AML-193 (cell line): Measurements from ENCODE around the gene EPHB2.

ENCODE experiments used
- DNase-seq, 2 experiments: peaks; one replicate each; lab custom pipeline; 2025; lab: John Stamatoyannopoulos, UW

Gene EPHB2

DNA sequence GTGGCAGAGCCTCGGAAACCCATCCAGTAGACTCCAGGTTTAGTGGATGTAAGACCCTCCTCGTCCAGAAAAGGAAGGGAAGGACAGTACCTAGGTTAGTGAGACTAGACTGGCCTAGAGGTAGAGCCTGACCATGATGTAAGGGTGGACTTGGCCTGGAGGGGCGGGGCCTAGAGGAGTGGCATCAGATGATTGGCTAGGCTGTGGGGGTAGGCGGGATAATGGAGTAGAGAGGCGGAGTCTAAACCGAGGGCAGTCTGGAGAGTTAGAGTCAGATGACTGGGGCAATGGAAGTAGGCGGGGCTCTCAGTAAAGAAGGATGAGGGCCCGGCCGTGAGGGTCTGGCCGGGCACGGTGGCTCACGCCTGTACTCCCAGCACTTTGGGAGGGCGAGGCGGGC, 70.1 kb downstream of the EPHB2 start:
- no peak for DNase-seq

DNA sequence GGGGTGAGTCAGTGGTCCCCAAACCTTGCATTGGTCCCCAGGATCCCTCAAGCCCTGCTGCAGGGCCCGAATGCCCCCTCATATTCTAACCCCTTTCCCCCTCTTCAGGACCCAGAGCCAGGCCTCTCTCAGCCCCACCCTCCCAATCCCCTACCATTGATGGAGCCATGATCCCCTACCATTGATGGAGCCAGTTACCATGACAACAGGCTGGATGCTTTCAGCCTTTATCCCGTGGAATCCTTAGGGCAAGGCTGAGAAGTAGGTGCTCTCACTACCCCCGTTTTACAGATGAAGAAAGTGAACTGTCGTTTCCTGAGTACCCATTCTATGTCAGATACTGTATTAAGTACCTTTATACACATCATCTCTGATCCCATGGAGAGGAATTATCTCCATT, 70.8 kb downstream of the EPHB2 start:
- DNase-seq = no peak

DNA sequence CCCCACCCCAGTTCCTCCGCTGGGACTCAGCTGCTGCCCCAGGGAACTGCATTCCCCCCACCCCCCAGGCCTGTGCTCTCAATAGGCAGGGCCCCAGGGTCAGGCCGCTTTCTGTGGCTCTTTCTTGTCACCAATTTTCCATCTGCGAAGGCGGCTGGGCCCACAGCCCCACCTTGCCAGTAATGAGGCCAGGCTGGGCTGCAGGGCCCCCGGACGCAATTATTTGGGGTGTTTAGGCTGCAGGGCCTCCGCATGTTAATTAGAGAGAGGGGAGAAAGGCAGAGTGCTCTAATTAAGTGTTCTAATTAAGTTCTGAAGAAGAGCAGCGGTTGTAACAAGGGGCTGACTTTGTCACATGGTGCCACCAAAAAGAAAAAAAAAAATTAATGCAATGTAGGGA, 71.8 kb downstream of the EPHB2 start:
- DNase-seq = no peak

DNA sequence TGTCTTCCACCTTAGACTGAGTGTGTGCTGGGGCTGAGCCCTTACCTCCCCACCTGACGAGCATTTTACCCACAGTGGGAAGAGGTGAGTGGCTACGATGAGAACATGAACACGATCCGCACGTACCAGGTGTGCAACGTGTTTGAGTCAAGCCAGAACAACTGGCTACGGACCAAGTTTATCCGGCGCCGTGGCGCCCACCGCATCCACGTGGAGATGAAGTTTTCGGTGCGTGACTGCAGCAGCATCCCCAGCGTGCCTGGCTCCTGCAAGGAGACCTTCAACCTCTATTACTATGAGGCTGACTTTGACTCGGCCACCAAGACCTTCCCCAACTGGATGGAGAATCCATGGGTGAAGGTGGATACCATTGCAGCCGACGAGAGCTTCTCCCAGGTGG, 73.7 kb downstream of the EPHB2 start:
- no peak for DNase-seq

DNA sequence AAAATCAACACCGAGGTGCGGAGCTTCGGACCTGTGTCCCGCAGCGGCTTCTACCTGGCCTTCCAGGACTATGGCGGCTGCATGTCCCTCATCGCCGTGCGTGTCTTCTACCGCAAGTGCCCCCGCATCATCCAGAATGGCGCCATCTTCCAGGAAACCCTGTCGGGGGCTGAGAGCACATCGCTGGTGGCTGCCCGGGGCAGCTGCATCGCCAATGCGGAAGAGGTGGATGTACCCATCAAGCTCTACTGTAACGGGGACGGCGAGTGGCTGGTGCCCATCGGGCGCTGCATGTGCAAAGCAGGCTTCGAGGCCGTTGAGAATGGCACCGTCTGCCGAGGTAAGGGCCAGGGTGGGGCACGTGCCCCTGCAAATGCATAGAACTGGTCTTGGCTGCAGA, 74.1 kb downstream of the EPHB2 start:
- DNase-seq = no peak

DNA sequence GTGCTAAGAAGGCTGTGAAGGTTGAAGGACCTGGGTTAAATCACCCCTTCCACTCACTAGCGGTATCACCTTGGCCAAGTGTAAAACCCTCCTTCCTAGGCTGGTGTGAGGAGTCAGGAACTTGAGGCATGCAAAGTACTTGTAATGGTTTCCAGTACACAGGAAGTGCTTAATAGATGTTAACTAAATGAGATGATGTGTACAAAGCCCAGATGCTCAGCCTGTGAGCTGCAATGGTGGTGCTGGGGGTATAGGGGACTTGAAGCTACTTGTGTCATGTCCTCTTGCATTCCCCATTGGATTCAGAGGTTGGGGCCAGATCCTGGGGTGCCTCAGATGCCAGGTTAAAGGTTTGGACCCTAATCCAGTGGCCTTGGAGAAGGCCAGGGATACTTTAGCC, 75.5 kb downstream of the EPHB2 start:
- DNase-seq = no peak

DNA sequence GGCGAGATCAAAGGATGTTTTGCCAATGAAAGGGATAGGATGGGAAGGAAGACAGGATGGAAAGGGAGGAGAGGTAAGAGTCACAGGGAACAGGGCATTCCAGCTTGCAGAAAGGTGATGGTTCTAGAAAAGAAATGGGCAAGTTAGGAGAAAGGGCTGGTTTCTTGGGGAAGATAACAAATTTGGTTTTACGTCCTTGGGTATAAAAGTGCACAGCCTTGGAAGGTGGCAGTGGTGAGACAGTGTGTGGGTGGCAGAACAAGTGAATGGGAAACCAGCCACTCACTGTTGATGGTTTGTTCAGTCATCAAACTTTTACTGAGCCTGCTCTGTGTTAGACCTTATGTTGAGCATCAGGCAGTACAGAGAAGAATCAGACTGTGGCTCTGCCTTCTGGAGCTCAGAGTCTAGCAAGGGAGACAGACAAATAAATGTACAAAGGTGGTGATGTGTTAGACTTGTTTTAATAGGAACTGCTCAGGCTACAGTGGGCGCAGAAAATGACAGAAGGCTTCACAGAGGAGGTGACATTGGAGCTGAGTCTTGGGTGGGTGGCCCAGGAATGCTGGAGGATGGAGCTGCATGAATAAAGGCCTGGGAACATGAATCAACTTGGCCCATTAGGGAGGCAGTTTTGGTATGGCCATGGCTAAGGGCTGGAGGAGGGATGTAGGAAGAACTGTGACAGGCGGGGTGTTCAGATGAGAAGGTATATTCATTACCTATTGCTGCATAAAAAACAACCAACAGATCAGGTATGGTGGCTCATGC, 76.3 kb downstream of the EPHB2 start:
- no peak for DNase-seq

DNA sequence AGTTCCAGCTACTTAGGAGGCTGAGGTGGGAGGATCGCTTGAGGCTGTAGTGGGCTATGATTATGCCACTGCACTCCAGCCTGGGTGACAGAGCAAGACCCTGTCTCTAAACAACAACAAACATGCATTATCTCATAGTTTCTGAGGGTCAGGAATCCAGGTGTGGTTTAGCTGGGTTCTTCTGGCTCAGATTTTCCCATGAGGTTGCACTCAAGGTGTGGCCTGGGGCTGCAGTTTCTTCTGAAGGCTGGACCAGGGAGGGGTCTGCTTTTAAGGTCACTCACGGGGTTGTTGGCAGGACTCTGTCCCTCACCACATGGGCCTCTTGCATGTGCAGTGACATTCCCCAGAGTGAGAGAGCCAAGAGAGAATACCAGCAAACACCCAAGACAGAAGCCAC, 77.0 kb downstream of the EPHB2 start:
- no peak for DNase-seq

DNA sequence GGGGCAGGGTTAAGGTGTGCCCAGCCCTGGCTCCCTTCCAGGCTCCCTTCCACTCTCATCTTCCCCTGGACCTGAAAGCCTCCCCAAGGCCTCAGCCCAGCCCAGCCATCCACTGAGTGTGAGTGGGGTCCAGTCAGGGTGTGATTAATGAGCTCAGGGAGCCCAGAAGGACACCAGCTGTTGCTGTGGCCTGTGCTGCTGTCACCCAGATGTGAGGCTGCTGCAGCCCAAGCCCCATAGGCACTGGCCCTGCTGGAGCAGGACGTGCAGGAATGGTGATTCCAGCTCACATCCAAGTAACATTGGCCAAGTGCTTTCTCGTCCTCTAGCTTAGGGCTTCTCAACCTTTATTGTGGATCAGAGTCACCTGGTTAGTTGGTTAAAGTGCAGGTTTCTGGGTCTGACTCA, 77.6 kb downstream of the EPHB2 start:
- DNase-seq = no peak

DNA sequence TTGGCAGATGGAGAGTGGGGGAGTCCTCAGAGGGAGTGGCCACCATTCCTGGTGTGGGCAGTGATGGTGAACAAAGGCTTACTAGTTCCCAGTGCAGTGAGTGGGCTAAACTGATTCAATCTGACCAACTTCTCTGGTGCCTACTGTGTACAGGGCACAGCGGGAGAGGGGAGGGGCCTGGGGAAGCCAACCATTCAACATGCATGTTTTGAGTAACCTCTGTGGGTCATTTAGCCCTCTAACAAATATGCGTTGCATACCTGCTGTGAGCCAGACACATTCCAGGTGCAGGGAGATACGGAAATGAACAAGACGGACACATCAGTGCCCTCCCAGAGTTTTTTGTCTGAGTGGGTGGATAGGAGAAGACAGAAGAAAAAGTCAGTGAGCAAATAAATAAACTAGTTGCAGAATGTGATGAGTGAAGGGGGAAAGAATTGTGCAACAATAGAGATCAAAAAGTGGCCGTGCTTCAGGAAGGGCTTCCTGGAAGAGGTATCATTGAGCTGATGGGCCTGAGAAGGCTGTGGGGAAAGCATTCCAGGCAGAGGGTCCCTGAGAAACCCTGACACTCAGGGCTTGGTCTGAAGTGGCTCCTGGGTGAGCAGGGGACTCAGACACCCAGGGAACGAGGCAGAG, 78.8 kb downstream of the EPHB2 start:
- DNase-seq = no peak

DNA sequence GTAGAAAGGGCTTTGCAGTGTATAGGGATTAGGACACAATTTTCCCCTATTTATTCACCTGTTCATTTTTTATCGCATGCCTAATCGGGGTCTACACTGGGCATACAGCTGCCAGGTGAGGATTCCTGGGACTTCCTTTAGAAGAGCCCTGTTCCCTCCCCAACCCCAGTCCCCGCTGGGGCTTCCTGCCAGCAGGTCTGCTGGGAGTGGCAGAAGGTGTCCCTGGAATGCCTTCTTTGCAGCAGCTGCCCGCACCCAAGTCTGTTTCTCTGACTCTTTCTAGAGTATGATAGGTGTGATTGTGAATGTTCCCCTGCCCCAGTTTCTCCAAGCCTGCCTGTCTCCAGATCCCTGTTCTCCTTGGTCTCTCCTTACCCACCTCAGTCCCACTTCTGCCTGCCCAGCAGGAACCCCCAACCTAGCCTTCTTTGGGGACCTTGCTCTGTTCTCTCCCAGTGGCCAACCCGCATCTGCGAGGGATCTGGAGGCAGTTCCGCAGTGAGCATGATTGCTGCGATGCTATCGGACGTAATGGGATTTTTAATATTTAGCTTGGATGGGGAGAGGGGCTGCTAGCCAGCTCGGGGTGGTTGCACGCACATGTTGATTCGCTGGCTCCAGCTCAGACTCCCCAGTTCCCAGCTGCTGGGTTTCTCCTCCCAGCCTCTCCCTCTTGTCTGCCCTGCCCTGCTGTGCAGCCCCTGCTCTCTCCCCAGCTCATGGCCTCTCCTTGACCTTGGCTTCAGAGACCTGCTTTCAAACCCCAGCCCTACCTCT, 79.8 kb downstream of the EPHB2 start:
- no peak for DNase-seq

DNA sequence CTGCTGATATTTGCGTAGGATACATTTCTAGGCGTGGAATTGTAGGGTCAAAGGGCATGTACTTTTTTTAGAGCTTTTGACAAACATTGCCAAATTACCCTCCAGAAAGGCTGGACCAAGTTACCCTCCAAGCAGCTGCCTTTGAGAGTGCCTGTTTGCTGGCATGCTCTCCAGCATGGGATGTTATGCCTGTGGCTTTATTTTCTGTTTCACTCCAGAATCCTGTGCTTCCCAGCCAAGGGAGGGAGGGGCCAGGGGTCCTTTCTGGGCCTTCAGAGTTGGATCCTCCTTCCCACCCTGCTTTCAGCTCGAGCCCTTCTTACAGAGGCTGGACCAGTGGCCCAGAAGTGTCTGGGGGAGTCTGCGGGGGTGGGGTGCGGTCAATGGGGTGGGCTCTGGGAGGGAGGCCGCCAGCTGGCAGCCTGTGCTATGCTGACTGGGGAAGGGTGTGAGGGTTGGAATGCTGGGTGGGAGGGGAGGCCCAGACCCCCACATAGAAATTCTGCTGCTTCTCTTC, 81.2 kb downstream of the EPHB2 start:
- no peak for DNase-seq

DNA sequence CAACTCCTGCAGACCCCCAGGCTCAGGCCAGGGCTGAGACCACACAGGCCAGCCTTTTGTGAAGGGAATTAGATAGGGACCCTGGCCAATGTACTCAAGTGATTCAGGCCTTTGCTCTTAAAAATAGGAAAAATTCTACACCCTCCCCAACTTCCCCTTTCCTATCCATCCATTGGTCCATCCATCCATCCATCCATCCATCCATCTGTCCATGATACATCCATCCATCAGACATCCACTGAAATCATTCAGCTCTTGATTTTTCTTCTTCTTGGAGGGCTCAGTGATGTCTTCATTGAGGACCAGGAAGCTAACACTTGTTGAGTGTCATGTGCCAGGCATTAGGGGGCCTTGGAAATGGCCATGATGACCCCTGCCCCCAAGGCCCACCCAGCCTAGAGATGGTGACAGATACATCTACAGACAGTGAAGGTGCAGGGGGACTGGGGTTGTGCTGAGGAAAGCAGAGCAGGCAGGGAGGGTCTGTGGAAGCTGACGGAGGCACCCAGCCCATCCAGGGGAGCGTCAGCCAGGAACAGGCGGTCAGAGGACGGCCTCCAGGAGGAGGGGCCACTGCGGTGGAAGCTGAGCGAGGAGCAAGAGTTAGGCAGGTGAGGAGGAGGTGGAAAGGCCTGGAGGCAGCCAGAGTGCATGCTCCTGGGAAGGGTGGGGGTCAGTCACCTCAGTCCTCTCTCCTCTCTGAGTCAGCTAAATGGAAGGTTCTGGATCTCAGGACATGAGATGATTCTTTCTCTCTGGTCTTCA, 81.9 kb downstream of the EPHB2 start:
- no peak for DNase-seq

DNA sequence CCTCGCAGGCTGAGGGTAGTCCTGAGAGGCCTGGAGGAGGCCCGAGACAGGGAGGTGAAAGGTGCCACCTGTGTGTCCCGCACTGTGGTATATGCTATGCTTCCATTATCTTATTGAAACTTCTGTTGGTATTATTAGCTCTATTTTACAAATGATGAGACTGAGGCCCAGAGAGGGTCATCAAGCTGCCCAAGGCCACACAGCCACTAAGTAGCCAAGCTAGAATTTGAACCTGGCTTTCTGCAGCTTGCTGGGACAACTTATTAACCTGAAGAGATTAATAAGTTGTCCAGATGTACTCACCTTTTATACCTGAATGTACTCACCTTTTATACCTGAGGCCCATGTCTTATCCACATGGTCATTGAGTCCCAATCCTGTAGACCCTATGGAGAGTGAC, 83.0 kb downstream of the EPHB2 start:
- no peak for DNase-seq

DNA sequence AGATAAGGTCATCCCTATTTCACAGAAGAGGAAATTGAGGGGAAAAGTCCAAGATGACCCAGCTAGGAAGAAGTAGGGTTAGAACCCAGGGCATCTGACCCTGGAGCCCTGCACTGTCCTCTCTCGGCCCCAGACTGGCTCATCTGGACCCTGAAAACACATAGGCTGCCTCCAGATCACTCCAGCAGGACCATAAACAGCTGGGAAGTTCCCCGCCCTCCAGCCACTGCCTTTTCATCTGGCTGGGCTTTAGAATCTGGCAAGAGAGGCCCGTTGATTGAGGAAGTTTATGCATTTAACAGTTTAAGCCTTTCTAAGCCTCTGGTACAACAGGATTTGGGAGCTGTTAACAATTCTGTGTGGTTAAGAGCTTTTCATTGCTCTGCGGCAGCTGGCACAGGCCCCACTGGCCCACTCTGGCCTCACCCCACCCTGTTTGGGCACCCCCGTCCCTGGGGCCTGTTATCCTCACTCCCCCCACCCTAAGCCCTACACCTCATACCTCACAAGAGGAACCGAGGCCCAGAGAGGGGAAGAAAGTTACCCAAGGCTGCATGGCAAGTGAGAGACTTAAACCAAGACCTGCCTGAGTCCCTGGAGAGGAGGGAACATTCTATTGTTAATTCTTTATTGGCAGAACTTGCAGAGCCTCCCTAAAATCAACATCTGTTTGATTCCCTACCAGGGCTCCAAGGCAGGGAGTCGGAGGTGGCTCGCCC, 84.2 kb downstream of the EPHB2 start:
- no peak for DNase-seq

DNA sequence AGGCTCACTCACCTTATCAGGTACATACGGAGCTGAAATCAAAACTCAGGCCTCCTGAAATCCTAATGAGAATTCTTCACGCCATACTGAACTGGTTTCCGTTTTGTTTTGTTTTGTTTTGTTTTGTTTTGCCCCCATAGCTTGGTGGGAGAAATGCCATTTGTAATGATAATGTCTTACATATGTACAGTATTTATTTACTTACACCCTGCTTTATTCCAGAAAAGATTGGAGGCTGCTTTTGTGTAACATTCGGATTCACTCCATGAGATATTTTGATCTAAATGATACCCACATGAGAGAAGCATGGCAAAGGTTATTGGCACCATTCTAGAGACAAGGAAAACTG, 84.7 kb downstream of the EPHB2 start:
- no peak for DNase-seq

DNA sequence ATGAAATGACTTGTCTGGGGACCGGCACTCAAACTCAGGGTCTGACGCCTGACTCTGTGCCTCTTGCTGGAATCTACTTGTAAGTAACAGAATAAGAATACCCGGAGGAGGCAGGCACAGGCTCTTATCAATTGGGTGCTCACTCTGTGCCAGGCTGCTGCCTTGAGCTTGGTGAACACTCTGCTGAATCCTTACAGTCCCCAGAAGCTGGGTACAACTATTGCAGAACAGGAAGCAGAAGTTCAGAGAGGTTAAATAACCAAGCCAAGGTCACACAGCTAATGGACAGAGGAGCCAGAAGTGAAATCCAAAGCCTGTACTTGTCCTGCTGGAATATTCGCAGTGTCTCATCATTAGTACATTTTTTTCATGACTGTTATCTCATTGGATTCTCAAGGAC, 86.0 kb downstream of the EPHB2 start:
- DNase-seq = no peak

DNA sequence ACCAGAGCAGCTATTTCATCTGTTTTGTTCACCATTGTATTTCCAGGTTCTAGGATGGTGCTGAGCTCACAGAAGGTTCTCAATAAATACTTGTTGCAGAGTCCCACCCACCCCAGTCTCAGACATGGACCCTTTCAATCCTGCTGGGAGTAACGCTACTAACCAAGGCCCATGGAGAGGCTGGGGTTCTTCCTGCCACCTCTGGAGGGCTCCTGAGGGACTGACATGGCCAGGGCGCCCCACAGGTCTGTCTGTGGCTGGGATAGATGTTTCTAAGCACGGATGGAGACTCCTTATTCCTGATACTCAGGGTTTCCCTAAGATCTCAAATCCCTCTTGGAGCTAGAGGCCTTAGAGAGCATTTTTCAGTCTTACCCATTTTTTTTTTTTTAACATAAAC, 87.4 kb downstream of the EPHB2 start:
- no peak for DNase-seq

DNA sequence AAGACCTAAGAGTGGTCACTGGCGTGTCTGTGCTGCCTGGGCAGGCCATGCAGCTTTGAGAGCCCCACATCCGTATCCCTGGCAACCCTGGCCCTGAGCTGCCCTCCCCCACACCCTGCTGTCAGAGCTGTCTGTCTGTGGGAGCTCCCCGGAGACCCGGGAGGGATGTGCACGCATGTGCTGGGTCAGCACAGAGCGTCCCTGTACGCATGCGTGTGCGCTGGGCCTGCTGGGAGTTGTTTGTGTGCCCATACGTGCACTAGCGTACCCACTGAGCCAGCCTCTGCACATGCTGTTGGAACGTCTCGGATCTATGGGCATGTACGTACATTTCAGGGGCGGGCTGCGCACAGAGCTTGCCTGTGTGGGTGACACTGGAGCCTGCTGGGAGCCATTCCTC, 89.3 kb downstream of the EPHB2 start:
- DNase-seq = no peak

DNA sequence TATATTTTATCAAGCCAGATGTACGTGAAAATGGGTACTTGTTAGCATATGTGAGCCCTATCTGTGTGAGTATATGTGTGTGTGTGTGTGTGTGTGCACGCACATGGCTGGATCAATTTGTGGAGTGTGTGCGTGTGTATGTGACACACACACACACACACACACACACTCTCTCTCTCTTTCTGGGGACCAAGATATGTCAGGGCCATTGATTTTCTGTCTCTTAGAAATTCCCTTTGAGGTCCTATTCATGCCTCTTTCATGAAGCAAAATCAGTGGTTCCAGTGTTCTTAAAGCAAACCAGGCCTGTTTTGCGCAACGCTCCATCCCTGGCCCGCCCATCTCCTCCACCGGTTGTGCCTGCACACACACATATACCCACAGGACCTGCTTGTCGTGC, 90.0 kb downstream of the EPHB2 start:
- DNase-seq = no peak

DNA sequence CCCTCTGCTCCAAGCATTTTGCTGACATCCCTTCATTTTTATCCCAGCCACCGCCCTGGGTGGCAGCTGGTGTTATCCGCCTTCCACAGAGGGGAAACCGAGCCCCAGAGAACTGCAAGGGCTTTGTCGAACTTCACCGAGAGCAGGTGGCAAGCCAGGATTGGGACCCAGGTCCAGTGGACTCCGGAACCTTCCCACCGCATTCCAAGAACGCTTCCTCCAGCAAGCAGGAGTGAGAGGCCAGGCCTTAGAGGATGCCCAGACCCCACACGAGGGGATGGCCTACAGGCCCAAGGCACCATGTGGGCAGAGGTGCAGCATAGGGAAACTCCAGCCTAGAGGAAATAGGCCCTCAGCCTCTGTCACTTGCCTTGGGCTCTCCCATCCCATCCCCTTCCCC, 90.7 kb downstream of the EPHB2 start:
- DNase-seq = no peak

DNA sequence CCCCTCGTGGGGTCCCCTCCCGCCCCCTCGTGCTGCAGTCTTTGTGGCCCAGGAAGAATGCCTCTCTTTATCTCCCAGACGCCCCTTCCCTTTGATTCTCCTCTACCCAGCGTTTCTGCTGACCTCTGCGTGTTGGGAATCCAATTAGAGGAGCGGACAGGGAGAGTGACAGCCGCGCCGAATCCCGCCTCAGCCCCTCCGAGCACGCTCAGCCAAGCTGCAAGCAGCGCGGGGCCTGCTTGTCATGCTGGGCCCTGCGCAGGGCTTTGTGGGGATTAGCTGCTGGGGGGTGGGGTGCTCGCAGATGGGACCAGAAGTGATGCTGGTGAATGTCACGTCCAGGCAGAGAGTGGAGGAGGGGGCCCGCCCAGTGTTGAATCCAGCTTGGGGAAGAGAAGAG, 91.1 kb downstream of the EPHB2 start:
- no peak for DNase-seq
